Measurements from ENCODE around the gene ADGRL2. TPM values are rescaled to one million over a fixed set of nuclear protein-coding genes. Genes with fewer than 3 reads are reported as not detected.

Gene ADGRL2
- total and polyA plus RNA-seq, 9 of the 15 experiments (the other 6 are each of a cell fraction or from before 2014, with no cell fraction given), result 0.03 to 0.15 (median 0.13) TPM; not detected in 6

DNA sequence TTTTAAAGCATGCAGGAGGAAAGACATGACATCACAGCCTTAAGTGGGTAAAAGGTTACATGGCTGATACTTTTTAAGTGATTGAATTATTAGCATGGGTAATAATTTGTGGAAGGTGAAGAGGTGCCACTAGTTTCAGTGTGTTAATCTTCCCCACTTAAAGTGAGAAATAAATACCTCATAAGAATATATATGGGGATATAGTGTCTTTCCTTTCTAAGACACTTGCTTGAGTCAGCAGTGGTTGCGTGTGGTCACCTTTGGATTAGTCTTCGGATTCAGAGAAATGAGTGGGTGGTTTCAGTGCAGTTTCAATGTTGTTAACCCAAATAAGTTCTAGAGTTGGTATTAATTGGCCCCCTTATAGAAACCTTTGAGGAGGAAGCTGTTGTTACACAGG lies 94.1 kb downstream of the ADGRL2 start:
- no peak overlapping the region for H3K4me2 ChIP-seq (ENCODE audit: insufficient read depth, low read length)

More for the DNA sequence above, 94.1 kb downstream of the ADGRL2 start:
- H4K20me1 ChIP-seq (replicated peaks; ENCODE audit: control insufficient read depth, insufficient read depth, low read length), result no peaks in the 10 kb centered on the region
- H3K4me3 ChIP-seq, result no peak overlapping the region
- no peak for TF ChIP-seq ZNF282 (CRISPR knock-in tag; IDR thresholded peaks at IDR 0.05)
- no peak for TF ChIP-seq ZNF644 (tag; IDR thresholded peaks at IDR 0.05; ENCODE audit: low read depth)
- TF ChIP-seq HNRNPK (IDR thresholded peaks at IDR 0.05; ENCODE audit: low read depth, low read length, poor library complexity, severe bottlenecking), result no peak
- TF ChIP-seq RBM39 (optimal IDR thresholded peaks at IDR 0.05; ENCODE audit: low read depth, low read length), result no peak
- no peak for TF ChIP-seq SMARCC2 (IDR thresholded peaks at IDR 0.05; ENCODE audit: low read depth)
- TF ChIP-seq ETV1 (tag; conservative IDR thresholded peaks at IDR 0.05; ENCODE audit: low read depth), result no peak
- TF ChIP-seq KLF10 (CRISPR knock-in tag; IDR thresholded peaks at IDR 0.05), result no peak
- no peak for TF ChIP-seq NFE2 (IDR thresholded peaks at IDR 0.05; ENCODE audit: low read depth)
- TF ChIP-seq CBX2 (IDR thresholded peaks at IDR 0.05; ENCODE audit: insufficient read depth, low read length, poor library complexity, severe bottlenecking), result no peak
- TF ChIP-seq, protein P1, sequence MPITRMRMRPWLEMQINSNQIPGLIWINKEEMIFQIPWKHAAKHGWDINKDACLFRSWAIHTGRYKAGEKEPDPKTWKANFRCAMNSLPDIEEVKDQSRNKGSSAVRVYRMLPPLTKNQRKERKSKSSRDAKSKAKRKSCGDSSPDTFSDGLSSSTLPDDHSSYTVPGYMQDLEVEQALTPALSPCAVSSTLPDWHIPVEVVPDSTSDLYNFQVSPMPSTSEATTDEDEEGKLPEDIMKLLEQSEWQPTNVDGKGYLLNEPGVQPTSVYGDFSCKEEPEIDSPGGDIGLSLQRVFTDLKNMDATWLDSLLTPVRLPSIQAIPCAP (CRISPR knock-in tag; IDR thresholded peaks at IDR 0.05; ENCODE audit: borderline replicate concordance), result no peak
- TF ChIP-seq POLR2A (conservative IDR thresholded peaks at IDR 0.05), result no peak
- no peak for TF ChIP-seq MCM7 (IDR thresholded peaks at IDR 0.05)
- H3K27ac ChIP-seq (ENCODE audit: extremely low read depth, low read depth, low read length), result no peak overlapping the region
- no peak for FAIRE-seq
- H2AFZ ChIP-seq (ENCODE audit: low read depth, low read length), result no peak overlapping the region
- POLR2A ChIA-PET, result no interaction called here
- ATAC-seq, result no peak
- no peak for DNase-seq (ENCODE audit: extremely low read depth in 1 of 4, low spot score in 3 of 4)
- peaks cover 2% of the 10 kb centered on the region; the same call in 1 of the 2 replicates for H3K9me3 ChIP-seq (replicated peaks; ENCODE audit: control insufficient read depth, insufficient read depth, low read depth, low read length)
- in situ Hi-C loops (cut with MboI) (no loop called here), intact Hi-C loops (cut with micrococcal nuclease) (no loop called here)
- H3K9ac ChIP-seq (ENCODE audit: insufficient read depth in 1 of 2, low read depth in 2 of 2, low read length in 2 of 2), result no peak overlapping the region
- no peaks in the 10 kb centered on the region for H3K9me1 ChIP-seq (ENCODE audit: control insufficient read depth, insufficient read depth, low read length)
- H3K27me3 ChIP-seq (ENCODE audit: control insufficient read depth in 2 of 2, insufficient read depth in 2 of 2, low read length in 2 of 2), result no peaks in the 10 kb centered on the region
- no peaks in the 10 kb centered on the region for H3K79me2 ChIP-seq (ENCODE audit: control insufficient read depth, insufficient read depth, low read length)
- no peaks in the 10 kb centered on the region for H3K36me3 ChIP-seq (ENCODE audit: control insufficient read depth, insufficient read depth, low read length)
- 0% methylated on average over 2 of the region's 2 CpGs for WGBS (ENCODE audit: insufficient coverage, low coverage, missing lambda C conversion rate)
- CTCF ChIA-PET (ENCODE audit: low intra/inter-chr PET ratio), result no interaction called here
- BruUV-seq (replicated peaks), result no TSS peak
- no peaks in the 10 kb centered on the region for H3K4me1 ChIP-seq (replicated peaks in 1 of 2; ENCODE audit: control insufficient read depth in 2 of 2, insufficient read depth in 2 of 2, low read length in 2 of 2)
